Dendritic cell treated with granulocyte-macrophage colony-stimulating factor and Interleukin-4, amounts not matched to agents 40 ng/mL and 50 ng/mL, for 4 days (primary cell): ENCODE measurements around the gene LRRC75A.
"Not testable (repeated sequence)": the region's sequence is repeated elsewhere in the genome, so short reads cannot be mapped to it uniquely, and the experiment has no call there.

Source experiments
- H3K27ac Mint-ChIP-seq: one replicate; pipeline ENCODE4 v1.8.0; 2022; ENCODE audit warnings: mild to moderate bottlenecking, mixed read lengths
- H3K27me3 Mint-ChIP-seq: one replicate; pipeline ENCODE4 v1.8.0; 2022; ENCODE audit warnings: mild to moderate bottlenecking, mixed read lengths
- H3K36me3 Mint-ChIP-seq: one replicate; pipeline ENCODE4 v1.8.0; 2022; ENCODE audit warnings: low read depth, mixed read lengths
- H3K4me1 Mint-ChIP-seq: one replicate; pipeline ENCODE4 v1.8.0; 2022; ENCODE audit warnings: low read depth, mixed read lengths
- H3K4me3 Mint-ChIP-seq: one replicate; pipeline ENCODE4 v1.8.0; 2022; ENCODE audit warnings: mild to moderate bottlenecking, moderate library complexity, mixed read lengths
- H3K9me3 Mint-ChIP-seq: one replicate; pipeline ENCODE4 v1.8.0; 2022; ENCODE audit warnings: mixed read lengths
- intact Hi-C: fragments of 100-400 bp; cut with micrococcal nuclease; formaldehyde crosslinking; loops from one replicate; pipeline ENCODE4 v1.15.0; 2022

Gene LRRC75A, protein sequence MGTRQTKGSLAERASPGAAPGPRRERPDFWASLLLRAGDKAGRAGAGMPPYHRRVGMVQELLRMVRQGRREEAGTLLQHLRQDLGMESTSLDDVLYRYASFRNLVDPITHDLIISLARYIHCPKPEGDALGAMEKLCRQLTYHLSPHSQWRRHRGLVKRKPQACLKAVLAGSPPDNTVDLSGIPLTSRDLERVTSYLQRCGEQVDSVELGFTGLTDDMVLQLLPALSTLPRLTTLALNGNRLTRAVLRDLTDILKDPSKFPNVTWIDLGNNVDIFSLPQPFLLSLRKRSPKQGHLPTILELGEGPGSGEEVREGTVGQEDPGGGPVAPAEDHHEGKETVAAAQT

DNA sequence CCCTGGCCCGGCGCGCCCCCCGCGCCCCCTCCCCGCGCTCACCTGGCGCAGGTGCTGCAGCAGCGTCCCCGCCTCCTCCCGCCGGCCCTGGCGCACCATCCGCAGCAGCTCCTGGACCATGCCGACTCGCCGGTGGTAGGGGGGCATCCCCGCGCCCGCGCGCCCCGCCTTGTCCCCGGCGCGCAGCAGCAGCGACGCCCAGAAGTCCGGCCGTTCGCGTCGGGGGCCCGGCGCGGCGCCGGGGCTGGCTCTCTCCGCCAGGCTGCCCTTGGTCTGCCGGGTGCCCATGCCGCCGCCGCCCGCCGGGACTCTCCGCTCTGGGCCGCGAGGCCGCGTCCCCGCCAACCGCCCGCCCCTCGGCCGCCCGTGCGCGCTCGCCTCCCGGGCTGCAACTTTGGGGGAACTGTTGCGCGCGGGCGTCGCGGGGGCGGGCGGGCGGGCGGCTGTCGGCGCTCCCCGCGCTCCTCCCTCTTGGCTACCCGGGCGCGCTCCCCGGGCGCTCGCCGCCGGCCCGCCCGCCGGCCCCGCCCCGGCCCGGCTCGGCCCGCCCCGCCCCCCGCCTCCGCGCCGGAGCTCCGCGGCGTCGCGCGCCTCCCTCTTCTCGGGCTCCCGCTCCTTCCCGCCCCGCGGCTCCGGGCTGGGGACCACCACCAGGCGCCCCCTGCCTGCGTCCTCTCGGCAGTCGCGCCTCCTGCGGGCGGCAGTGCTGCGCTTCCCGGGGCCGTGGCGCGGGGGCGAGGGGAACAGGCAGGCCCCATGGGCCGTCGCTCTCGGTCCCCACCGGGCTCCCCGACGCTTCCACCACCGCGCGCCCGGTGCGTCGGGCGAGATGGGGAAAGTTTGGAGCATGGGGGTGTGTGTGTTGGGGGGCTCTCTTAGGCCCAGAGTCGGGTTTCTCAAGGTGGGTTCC, at the start of gene LRRC75A:
LRRC75A (minus strand) TSS at position 491 of the 910 bp plus-strand sequence; CDS start at position 288, 203 bp downstream.
- Mint-ChIP-seq H3K27ac (no peak within 1 kb of the TSS), H3K9me3 (no peaks in the 10 kb centered on the region)

DNA sequence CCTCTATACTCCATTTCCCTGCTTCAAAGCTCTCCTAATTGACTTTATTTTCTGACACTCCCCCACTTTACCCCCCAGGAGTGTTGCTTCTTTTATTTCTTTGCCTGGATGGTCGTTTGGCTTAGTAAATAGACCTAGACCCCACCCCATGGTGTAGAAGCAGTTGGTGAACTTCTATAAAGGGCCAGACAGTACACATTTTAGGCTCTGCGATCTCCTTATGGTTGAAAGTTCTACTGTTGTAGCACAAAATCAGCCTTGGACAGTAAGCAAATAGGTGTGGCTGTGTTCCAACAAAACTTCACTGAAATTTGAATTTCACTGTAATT, 45.1 kb upstream of the LRRC75A start:
- intact Hi-C loops, result loop anchor here (1.0 to 2.0 kb wide), 2 partner anchors 52 to 452 kb away; no protein-coding TSS in a partner anchor
- Mint-ChIP-seq H3K4me3 (peak overlapping the region; percentile 95), H3K9me3 (peaks cover 10% of the 10 kb centered on the region), H3K27me3 (peaks cover 4% of the 10 kb centered on the region), H3K36me3 (peaks cover 11% of the 10 kb centered on the region), H3K4me1 (peaks cover 13% of the 10 kb centered on the region), H3K27ac (peak overlapping the region; percentile 98)

More for the DNA sequence above, at the start of gene LRRC75A:
- H3K4me1 Mint-ChIP-seq, result peaks cover 12% of the 10 kb centered on the region
- intact Hi-C loops, result no loop called here
- H3K27me3 Mint-ChIP-seq, result peaks cover 73% of the 10 kb centered on the region
- H3K36me3 Mint-ChIP-seq, result no peaks in the 10 kb centered on the region
- peak within 1 kb of the TSS; percentile 55 for H3K4me3 Mint-ChIP-seq

DNA sequence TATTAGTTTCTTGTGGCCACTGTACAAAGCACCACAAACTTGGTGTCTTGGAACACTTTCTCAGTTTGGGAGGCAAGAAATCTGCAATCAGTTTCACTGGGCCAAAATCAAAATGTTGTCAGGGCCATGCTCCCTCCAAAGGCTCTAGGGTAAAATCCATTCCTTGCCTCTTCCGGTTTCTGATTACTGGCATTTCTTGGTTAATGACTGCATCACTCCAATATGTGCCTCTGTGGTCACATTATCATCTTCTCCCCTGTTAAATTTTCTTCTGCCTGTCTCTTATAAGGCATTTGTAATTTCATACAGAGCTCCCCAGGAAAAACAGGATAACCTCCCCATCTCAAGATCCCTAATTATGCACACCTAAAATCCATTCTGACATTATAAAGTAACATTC, 42.2 kb upstream of the LRRC75A start:
- H3K4me3 Mint-ChIP-seq, result no peak overlapping the region
- H3K27ac Mint-ChIP-seq, result no peak overlapping the region
- H3K27me3 Mint-ChIP-seq, result peaks cover 19% of the 10 kb centered on the region
- intact Hi-C loops, result no loop called here
- no peaks in the 10 kb centered on the region for H3K9me3 Mint-ChIP-seq
- H3K4me1 Mint-ChIP-seq, result peaks cover 13% of the 10 kb centered on the region
- peaks cover 11% of the 10 kb centered on the region for H3K36me3 Mint-ChIP-seq

DNA sequence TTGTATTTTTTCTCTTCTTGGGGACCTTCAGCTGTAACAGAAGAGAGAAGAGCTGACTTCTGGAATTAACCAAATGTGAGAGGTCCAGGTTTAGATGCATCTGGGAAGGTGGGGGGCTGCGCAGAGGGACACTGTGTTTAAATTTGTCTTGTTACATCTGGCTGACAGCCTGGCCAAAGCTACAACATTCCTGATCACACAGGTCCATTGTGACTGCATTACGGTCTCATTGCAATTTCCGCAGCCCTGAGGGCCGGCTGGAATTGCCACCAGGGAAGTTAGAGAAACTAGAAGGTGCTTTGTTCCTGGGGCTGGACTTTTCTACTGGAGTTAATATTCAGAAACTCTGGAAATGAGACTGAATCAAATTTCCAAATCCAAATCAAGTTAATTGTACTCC, 37.9 kb upstream of the LRRC75A start:
- intact Hi-C loops, result no loop called here
- H3K27ac Mint-ChIP-seq, result no peak overlapping the region
- no peaks in the 10 kb centered on the region for H3K36me3 Mint-ChIP-seq
- peaks cover 37% of the 10 kb centered on the region for H3K27me3 Mint-ChIP-seq
- no peak overlapping the region for H3K4me3 Mint-ChIP-seq
- peaks cover 7% of the 10 kb centered on the region for H3K4me1 Mint-ChIP-seq
- H3K9me3 Mint-ChIP-seq, result no peaks in the 10 kb centered on the region

DNA sequence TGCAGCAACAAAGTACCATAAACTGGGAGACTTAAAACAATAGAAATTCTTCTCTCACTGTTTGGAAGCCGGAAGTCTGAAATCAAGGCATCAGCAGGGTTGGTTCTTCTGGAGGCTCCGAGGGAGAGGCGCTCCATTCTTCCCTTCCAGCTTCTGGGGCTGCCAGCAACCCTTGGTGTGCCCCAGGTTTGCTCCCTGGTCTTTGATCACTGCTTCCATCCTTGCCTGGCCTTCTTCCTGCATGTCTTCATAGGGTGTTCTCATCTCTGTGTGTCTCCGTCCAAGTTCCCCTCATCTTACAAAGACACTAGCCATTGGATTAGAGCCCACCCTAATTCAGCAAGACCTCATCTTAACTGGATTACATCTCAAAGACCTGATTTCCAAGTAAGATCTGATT, 35.3 kb upstream of the LRRC75A start:
- H3K4me1 Mint-ChIP-seq, result peaks cover 10% of the 10 kb centered on the region
- H3K4me3 Mint-ChIP-seq, result no peak overlapping the region
- peaks cover 37% of the 10 kb centered on the region for H3K27me3 Mint-ChIP-seq
- no peak overlapping the region for H3K27ac Mint-ChIP-seq
- no peaks in the 10 kb centered on the region for H3K9me3 Mint-ChIP-seq
- H3K36me3 Mint-ChIP-seq, result no peaks in the 10 kb centered on the region
- intact Hi-C loops, result no loop called here

DNA sequence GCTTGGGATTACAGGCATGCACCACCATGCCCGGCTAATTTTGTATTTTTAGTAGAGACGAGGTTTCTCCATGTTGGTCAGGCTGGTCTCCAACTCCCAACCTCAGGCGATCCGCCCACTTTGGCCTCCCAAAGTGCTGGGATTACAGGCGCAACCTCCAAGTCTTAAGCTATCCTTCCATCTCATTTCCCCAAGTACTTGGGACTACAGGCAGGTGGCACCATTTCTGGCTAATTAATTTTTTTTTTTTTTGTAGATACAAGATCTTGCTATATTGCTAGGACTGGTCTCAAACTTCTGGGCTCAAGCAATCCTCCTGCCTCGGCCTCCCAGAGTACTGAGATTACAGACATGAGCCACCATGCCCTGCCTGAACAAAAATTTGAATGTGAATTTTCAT, 33.6 kb upstream of the LRRC75A start:
- intact Hi-C loops, H3K9me3 Mint-ChIP-seq, H3K36me3 Mint-ChIP-seq, H3K4me3 Mint-ChIP-seq, H3K27ac Mint-ChIP-seq: not testable (repeated sequence)
- peaks cover 17% of the 10 kb centered on the region for H3K4me1 Mint-ChIP-seq
- peaks cover 29% of the 10 kb centered on the region for H3K27me3 Mint-ChIP-seq

DNA sequence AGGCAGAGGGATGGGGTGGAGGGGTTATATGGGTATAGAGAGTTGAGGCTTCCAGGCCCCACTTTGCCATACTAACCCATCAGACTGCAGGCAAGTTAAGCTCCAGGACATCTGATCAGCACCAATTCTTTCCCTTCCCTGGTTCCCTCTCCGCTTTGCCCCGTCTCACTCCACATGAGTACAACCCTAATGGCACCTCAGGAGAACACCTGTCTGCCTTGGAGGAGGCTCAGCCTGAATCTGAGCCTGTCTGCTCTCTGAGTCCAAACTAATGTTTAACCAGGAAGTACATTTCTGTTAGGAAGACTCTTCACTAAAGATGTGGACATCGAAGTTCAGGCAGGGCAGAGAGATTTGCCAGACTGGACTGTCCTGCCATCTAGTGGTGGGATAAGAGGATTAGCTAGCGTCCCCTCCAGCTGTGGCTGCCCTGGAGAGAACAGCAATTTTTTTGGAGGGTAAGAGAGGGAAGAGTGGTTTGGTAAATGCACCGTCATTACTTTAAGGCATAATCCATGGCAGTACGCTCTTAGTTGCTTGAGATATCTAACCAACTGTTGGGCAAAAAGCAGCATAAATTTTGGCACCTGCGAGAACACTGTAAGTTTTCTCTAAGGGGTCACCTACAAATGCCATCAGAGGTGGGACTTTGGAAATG, 29.2 kb upstream of the LRRC75A start:
- no peak overlapping the region for H3K4me3 Mint-ChIP-seq
- no peaks in the 10 kb centered on the region for H3K9me3 Mint-ChIP-seq
- H3K27me3 Mint-ChIP-seq, result peaks cover 8% of the 10 kb centered on the region
- no peaks in the 10 kb centered on the region for H3K36me3 Mint-ChIP-seq
- intact Hi-C loops, result loop anchor here (1.0 kb wide), 2 partner anchors 68 to 157 kb away; no protein-coding TSS in a partner anchor
- peaks cover 19% of the 10 kb centered on the region for H3K4me1 Mint-ChIP-seq
- peak overlapping the region; percentile 77 for H3K27ac Mint-ChIP-seq

DNA sequence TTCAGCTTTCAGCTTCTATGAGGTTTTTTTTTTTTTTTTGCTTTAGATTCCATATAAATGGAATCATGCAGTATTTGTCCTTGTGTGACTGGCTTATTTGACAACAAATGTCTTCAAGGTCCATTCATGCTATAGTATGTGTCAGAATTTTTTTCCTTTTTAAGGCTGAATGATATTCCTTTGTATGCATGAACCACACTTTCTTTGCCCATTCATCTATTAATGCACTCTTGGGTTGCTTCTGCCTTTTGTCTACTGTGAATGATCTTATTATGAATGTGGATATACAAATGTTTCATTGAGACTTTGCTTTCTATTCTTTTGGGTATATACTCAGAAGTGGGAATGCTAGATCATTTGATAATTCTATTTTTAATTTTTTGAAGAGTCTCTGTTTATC, 27.0 kb upstream of the LRRC75A start:
- H3K36me3 Mint-ChIP-seq, result no peaks in the 10 kb centered on the region
- H3K9me3 Mint-ChIP-seq, result no peaks in the 10 kb centered on the region
- H3K27ac Mint-ChIP-seq, result no peak overlapping the region
- H3K27me3 Mint-ChIP-seq, result peaks cover 9% of the 10 kb centered on the region
- H3K4me3 Mint-ChIP-seq, result no peak overlapping the region
- H3K4me1 Mint-ChIP-seq, result peaks cover 32% of the 10 kb centered on the region
- intact Hi-C loops, result no loop called here

DNA sequence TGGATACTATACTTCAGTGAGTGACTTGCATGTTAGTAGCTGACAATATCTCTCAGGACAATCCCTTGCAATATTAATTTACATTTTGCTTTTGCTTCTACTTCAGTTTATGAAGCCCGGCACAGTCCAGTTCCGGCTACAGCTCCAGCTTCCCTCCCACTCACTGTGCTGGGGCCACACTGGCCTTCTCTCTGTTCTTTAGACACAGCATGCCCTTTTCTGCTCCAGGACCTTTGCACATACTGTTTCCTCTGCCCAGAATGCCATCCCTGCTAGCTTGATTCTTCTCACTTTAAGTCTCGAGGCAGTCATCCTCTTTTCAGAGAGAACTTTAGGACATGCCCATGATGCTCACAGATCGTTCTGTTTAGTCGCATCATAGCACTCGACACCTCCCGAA, 25.5 kb upstream of the LRRC75A start:
- Mint-ChIP-seq H3K27ac (no peak overlapping the region), H3K4me3 (no peak overlapping the region), H3K27me3 (peaks cover 9% of the 10 kb centered on the region), H3K36me3 (no peaks in the 10 kb centered on the region), H3K4me1 (peaks cover 48% of the 10 kb centered on the region), H3K9me3 (no peaks in the 10 kb centered on the region)
- intact Hi-C loops, result no loop called here

DNA sequence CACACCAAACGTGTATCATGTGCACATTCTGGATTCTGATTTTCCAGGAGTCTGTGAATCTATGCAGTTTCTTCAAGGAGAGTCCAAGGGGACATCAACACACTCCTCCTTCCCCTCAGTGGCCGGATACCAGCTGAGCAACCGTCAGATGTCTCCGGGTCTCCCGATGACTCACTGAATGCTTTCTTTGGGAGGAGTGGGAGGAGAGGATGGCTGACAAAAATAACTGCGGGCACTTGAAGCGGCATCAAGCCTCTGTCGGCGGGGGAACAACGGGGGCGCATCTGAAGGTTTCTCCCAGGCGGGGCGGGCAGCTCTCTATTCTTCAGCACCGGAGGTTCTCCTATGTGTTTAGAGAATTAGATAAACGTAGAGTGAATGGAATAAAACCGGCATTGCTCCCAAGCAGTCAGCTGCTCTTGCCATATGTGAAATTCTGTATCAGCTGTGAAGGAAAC, 24.6 kb upstream of the LRRC75A start:
- Mint-ChIP-seq H3K27me3 (peaks cover 9% of the 10 kb centered on the region), H3K36me3 (no peaks in the 10 kb centered on the region), H3K9me3 (no peaks in the 10 kb centered on the region), H3K4me1 (peaks cover 56% of the 10 kb centered on the region), H3K27ac (no peak overlapping the region), H3K4me3 (no peak overlapping the region)
- intact Hi-C loops, result no loop called here

DNA sequence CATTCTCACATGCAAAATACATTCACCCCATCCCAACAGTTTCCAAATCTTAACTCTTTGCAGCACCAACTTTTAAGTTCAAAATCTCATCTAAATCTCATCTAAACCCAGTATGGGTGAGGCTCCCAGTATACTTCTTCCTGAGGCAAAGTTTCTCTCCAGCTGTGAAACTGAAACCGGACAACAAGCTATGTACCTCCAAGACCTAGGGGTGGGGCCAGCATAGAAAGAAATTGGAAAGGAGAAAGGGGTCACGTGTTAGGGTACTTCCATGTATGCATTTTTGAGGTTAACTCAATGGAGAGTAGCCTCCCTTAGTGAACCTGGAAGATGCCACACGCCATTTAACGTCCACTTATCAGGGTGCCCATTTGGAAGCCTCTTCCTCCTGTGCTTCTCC, 23.9 kb upstream of the LRRC75A start:
- no peak overlapping the region for H3K27ac Mint-ChIP-seq
- H3K36me3 Mint-ChIP-seq, result no peaks in the 10 kb centered on the region
- H3K4me1 Mint-ChIP-seq, result peaks cover 54% of the 10 kb centered on the region
- no peak overlapping the region for H3K4me3 Mint-ChIP-seq
- no peaks in the 10 kb centered on the region for H3K9me3 Mint-ChIP-seq
- intact Hi-C loops, result no loop called here
- peaks cover 9% of the 10 kb centered on the region for H3K27me3 Mint-ChIP-seq

DNA sequence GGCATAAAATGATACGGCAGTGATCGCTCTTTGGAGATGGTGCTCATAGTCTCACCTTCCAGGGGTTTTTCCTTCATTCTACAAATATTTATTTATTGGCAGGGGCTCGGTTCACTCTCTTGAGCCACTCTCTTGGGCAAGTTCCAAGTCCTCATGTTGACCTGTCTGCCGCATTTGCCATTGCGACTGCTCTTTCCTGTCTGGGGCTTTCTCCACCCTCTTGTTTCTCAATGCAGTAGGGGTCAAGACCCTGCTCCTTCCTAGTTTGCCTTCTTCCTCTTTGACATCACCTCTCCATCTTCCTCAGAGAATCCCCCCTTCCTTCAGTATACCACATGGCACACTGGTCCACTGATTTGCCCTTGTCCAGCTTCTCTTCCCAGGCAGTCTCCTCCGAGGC, 21.9 kb upstream of the LRRC75A start:
- Mint-ChIP-seq H3K27ac (no peak overlapping the region), H3K27me3 (peaks cover 9% of the 10 kb centered on the region), H3K4me3 (no peak overlapping the region), H3K9me3 (no peaks in the 10 kb centered on the region), H3K4me1 (peaks cover 61% of the 10 kb centered on the region), H3K36me3 (no peaks in the 10 kb centered on the region)
- intact Hi-C loops, result no loop called here

DNA sequence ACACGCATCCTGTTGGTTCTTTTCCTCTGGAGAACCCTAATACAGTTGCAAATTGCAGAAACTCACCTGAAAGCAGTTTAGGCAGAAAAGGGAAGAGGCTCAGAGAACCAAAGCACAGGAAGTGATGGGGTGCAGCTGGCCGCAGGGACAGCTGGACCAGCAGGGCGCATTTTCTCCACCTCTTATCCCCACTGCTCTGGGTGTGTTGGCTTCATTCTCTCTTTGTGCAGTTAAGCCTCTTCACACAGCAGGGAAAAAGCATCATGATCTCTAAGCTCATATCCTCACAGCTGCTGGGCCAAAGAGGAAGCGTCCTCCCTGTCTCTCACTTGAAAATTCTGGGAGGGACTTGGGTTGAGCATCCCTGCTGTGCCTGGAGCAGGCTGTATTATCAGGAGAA, 20.0 kb upstream of the LRRC75A start:
- Mint-ChIP-seq H3K27ac (no peak overlapping the region), H3K9me3 (no peaks in the 10 kb centered on the region), H3K36me3 (no peaks in the 10 kb centered on the region), H3K27me3 (peaks cover 7% of the 10 kb centered on the region), H3K4me3 (no peak overlapping the region), H3K4me1 (peaks cover 66% of the 10 kb centered on the region)
- intact Hi-C loops, result no loop called here

DNA sequence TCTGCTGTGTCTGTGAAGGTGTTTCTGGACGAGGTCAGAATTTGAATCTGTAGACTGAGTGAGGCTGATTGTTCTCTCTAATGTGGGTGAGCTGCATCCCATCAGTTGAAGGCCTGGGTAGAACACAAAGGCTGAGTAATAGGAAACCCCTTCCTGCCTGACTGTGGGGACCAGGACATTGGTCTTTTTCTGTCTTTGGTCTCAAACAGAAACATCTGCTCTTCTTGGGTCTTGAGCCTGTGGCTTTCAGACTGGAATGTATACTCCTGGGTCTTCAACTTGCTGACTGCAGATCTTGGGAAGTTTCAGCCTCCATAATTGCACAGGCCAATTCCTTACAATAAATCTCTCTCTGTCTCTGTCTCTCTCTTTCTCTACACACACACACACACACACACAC, 19.6 kb upstream of the LRRC75A start:
- no peak overlapping the region for H3K27ac Mint-ChIP-seq

More for the DNA sequence above, 19.6 kb upstream of the LRRC75A start:
- Mint-ChIP-seq H3K27me3 (peaks cover 6% of the 10 kb centered on the region), H3K4me3 (no peak overlapping the region), H3K9me3 (no peaks in the 10 kb centered on the region), H3K4me1 (peaks cover 63% of the 10 kb centered on the region), H3K36me3 (no peaks in the 10 kb centered on the region)
- intact Hi-C loops, result no loop called here
